Activated CD8-positive, alpha-beta T cell treated with anti-CD3 and anti-CD28 coated beads, Interleukin-2, amount 10 ng/mL, durations not matched to agents 7 days and 5 days (primary cell): ENCODE measurements around the gene FAAP100. TPM values are rescaled to one million over a fixed set of nuclear protein-coding genes. Genes with fewer than 3 reads are reported as not detected.
"Not testable (repeated sequence)": the region's sequence is repeated elsewhere in the genome, so short reads cannot be mapped to it uniquely, and the experiment has no call there.

Experiments
- ATAC-seq: fragments of 150-1000 bp; cut with Tn5 transposase; one replicate; pipeline ENCODE4 v1.10.0; 2021; ENCODE audit warnings: moderate library complexity
- CTCF ChIA-PET: fragments of 350-600 bp; sonication (Branson Sonifier 250); formaldehyde crosslinking; loops from one replicate; lab custom pipeline; 2021; ENCODE audit warnings: antibody characterized with exemption; lab: Charles Lee
- POLR2A ChIA-PET: fragments of 350-600 bp; sonication (Branson Sonifier 250); formaldehyde crosslinking; loops from one replicate; lab custom pipeline; 2021; ENCODE audit warnings: antibody characterized with exemption; lab: Charles Lee
- DNase-seq: peaks from one replicate; pipeline ENCODE4 v3.0.0-alpha.2; 2020
- H3K27ac Mint-ChIP-seq: one replicate; pipeline ENCODE4 v1.8.0; 2021; ENCODE audit warnings: mild to moderate bottlenecking, mixed read lengths
- H3K27me3 Mint-ChIP-seq: one replicate; pipeline ENCODE4 v1.8.0; 2021; ENCODE audit warnings: low read depth, mixed read lengths
- H3K36me3 Mint-ChIP-seq: one replicate; pipeline ENCODE4 v1.8.0; 2021; ENCODE audit warnings: low read depth, mixed read lengths
- H3K4me1 Mint-ChIP-seq: one replicate; pipeline ENCODE4 v1.8.0; 2021; ENCODE audit warnings: low read depth, mixed read lengths
- H3K4me3 Mint-ChIP-seq: one replicate; pipeline ENCODE4 v1.8.0; 2021; ENCODE audit warnings: mild to moderate bottlenecking, mixed read lengths
- H3K9me3 Mint-ChIP-seq: one replicate; pipeline ENCODE4 v1.8.0; 2022; ENCODE audit warnings: mixed read lengths; ENCODE audit not compliant: insufficient read depth
- total RNA-seq, 2 experiments: library from RNA; stranded (reverse); gene quantifications; one replicate each; pipeline ENCODE4 v1.2.3, GENCODE V29; 2021

FAAP100 gene
- total RNA-seq, 2 experiments from 2014 or later = 39.2 to 43.6 TPM

DNA sequence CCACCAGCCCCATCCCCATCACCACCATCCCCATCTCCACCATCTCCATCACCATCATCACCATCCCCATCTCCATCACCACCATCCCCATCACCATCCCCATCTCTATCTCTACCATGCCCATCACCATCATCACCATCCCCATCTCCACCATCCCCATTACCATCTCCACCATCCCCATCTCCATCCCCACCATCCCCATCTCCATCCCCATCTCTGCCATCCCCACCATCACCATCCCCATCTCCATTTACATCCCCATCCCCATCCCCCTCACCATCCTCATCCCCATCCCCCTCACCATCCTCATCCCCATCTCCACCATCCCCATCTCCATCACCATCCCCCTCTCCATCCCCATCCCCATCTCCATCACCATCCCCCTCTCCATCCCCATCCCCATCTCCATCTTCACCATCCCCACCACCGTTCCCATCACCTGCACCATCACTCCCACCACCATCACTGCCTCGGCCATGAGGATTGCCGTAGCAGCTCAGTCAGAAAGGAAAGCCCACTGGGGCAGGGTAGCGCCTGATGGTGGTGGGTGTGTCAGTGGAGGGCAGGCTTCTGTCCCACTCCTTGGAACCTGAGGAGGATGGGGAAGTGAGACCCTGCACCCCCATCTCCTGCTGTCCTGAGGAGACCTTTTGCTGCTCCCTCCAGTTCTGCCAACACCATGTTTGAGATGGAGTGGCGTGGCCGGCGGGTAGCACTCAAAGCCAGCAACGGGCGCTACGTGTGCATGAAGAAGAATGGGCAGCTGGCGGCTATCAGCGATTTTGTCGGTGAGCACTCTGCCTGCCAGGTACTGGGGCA, 16.5 kb downstream of the FAAP100 start:
- CTCF ChIA-PET = no interaction called here

DNA sequence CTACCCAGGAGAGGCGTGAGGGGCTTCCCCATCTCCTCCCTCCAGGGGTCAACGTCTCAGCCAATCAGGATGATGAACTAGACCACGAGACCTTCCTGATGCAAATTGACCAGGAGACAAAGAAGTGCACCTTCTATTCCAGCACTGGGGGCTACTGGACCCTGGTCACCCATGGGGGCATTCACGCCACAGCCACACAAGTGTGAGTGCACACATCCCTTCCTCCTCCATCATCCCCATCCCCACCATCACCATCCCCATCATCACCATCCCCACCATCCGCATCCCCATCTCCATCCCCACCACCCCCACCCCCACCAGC, 17.2 kb downstream of the FAAP100 start:
- ChIA-PET POLR2A (no interaction called here), CTCF (no interaction called here)
- DNase-seq (no peak), ATAC-seq (no peak)
- Mint-ChIP-seq H3K27ac (no peak overlapping the region), H3K9me3 (no peaks in the 10 kb centered on the region), H3K4me1 (peaks cover 4% of the 10 kb centered on the region), H3K4me3 (no peak overlapping the region), H3K36me3 (no peaks in the 10 kb centered on the region), H3K27me3 (peaks cover 12% of the 10 kb centered on the region)

More for the DNA sequence above, 16.5 kb downstream of the FAAP100 start:
- H3K27ac Mint-ChIP-seq = no peak overlapping the region
- H3K9me3 Mint-ChIP-seq = no peaks in the 10 kb centered on the region
- ATAC-seq (no peak), DNase-seq (no peak)
- H3K4me1 Mint-ChIP-seq = peaks cover 4% of the 10 kb centered on the region
- no peak overlapping the region for H3K4me3 Mint-ChIP-seq
- peaks cover 12% of the 10 kb centered on the region for H3K27me3 Mint-ChIP-seq
- POLR2A ChIA-PET = no interaction called here
- no peaks in the 10 kb centered on the region for H3K36me3 Mint-ChIP-seq

DNA sequence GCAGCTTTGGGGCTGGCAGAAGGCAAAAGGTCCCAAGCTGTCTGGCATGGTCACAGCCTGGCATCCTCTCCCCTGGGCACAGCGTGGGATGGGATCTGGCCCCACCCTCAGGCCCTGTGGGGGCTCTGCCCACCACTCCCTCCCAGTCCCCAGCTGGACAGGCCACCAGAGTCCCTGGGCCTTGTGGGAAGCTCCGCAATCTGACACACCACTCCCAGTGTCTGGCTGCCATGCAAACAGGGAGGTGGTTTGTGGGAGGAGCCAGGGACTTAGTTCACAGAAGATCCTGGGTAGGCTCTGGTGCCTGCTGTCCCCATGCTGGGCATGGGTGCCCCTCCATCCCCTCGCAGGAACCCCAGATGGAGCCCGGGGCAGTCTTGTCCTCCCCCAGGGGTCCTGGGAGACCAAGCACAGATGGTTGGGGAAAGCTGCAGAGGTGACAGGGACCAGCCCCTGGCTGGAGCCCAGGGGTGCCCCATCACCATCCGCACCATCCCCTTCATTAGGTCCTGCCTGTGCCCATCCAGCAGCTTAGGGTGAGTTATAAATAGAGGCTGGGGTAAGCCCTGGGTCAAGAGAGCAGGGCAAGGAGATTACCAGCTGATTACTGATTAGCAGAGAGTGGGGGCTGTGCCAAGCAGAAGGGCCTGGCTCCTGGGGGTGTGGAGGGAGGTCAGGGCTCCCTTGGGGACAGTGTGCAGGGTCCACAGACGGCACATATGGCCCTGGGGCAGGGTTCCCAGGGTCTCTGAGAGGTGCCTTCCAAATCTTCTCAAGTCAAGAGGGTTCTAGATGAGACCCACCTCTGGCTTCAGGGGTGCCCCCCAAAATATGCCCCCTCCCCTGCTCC, 17.8 kb downstream of the FAAP100 start:
- peaks cover 4% of the 10 kb centered on the region for H3K4me1 Mint-ChIP-seq
- H3K9me3 Mint-ChIP-seq = no peaks in the 10 kb centered on the region
- ChIA-PET POLR2A (no interaction called here), CTCF (no interaction called here)
- H3K27ac Mint-ChIP-seq = no peak overlapping the region
- DNase-seq (no peak), ATAC-seq (no peak)
- H3K4me3 Mint-ChIP-seq = no peak overlapping the region
- H3K36me3 Mint-ChIP-seq = no peaks in the 10 kb centered on the region
- peaks cover 12% of the 10 kb centered on the region for H3K27me3 Mint-ChIP-seq

DNA sequence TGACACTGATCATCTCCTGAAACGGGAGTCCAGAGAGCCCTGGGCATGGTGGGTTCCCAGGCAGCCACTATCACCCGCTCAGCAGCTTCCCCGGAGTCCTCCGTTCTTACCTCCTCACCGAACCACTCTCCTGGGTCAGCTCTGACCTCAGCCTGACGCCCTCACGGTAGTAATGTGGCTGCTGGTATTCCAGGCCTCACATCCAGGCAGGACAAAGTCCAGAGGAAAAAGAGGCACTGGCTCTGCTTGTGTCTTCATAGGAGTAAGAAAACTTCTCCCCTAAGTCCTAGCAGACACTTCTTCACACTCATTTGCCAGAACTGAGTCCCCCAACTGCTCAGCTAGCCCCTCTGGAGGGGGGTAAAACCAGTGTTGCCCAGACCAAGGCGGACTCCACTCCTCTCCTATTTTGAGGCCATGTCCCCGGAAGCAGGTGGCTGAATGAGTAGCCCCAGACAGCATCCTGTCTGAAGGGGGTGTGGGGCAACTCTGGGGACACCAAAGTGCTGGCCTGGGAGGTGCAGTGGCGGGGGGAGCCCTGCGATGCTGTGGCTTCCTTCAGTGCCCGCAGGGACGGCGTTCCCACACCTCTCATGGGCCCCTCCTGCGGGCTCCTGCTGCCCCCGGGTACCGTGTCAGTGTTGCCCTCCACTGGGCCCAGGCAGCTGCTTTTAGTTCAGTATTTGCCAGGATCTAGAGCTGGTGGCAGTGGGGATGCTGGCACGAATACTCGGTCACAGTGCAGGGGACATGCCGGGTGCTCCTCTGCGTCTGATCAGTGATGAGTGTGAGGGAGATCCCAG, 18.6 kb downstream of the FAAP100 start:
- DNase-seq (no peak), ATAC-seq (no peak)
- Mint-ChIP-seq H3K4me1 (peaks cover 4% of the 10 kb centered on the region), H3K9me3 (no peaks in the 10 kb centered on the region), H3K27me3 (peaks cover 12% of the 10 kb centered on the region), H3K36me3 (no peaks in the 10 kb centered on the region), H3K4me3 (no peak overlapping the region), H3K27ac (no peak overlapping the region)
- CTCF ChIA-PET = no interaction called here
- POLR2A ChIA-PET = no interaction called here

DNA sequence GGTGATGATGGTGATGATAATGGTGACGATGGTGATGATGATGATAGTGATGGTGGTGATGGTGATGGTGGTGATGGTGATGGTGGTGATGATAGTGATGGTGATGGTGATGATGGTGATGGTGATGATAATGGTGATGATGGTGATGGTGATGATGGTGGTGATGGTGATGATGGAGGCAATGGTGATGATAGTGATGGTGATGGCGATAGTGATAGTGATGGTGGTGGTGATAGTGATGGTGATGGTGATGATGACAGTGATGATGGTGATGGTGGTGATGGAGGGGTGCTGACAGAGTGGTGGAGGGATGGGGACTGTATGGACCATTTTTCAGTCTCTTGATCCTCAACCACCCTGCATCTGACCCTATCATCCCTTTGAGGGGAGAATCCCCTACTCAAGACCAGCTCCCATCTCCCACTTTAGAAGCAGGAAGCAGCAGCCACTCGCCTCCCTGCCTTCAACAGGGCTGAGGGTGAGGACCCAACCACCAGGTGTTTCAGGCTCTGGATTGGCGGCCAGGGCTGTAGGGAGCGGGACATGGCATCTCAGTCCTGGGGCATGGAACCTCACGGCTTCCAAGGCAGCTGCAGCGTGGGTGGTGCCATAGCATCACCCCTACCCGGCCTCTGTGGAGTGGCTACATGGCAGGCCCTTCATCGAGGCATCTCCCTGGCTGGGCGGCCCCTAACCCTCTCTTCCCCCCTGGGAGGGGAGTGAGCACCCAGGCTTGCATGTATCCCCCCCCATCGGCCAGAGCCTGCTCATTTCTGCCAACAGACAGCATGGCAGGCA, 19.5 kb downstream of the FAAP100 start:
- ATAC-seq (no peak), DNase-seq (no peak)
- ChIA-PET CTCF (no interaction called here), POLR2A (no interaction called here)
- H3K27me3 Mint-ChIP-seq = peaks cover 12% of the 10 kb centered on the region
- no peaks in the 10 kb centered on the region for H3K9me3 Mint-ChIP-seq
- H3K27ac Mint-ChIP-seq = no peak overlapping the region
- H3K4me1 Mint-ChIP-seq = peaks cover 4% of the 10 kb centered on the region
- H3K36me3 Mint-ChIP-seq = no peaks in the 10 kb centered on the region
- no peak overlapping the region for H3K4me3 Mint-ChIP-seq

DNA sequence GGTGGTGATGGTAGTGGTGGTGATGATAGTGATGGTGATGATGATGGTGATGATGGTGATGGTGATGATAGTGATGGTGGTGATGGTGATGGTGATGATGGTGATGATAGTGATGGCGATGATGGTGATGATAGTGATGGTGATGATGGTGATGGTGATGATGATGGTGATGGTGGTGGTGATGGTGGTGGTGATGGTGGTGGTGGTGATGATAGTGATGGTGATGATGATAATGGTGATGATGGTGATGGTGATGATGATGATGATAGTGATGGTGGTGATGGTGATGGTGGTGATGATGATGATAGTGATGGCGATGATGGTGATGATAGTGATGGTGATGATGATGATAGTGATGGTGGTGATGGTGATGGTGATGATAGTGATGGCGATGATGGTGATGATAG, 20.2 kb downstream of the FAAP100 start:
- POLR2A ChIA-PET, H3K27ac Mint-ChIP-seq, CTCF ChIA-PET, H3K4me3 Mint-ChIP-seq, DNase-seq, H3K36me3 Mint-ChIP-seq, H3K9me3 Mint-ChIP-seq, ATAC-seq, H3K4me1 Mint-ChIP-seq: not testable (repeated sequence)
- H3K27me3 Mint-ChIP-seq = peaks cover 12% of the 10 kb centered on the region

DNA sequence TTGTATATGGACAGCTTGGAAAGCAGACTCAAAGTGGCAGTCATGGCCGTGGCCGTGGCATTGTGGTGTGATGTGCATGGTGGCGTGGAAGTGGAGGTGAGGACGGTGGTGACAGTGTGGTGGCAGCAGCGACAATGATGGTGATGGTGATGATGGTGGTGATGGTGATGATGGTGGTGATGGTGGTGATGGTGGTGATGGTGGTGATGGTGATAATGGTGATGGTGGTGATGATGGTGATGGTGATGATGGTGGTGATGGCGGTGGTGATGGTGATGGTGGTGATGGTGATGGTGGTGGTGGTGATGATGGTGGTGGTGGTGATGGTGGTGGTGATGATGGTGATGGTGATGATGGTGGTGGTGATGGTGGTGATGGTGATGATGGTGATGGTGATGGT, 21.1 kb downstream of the FAAP100 start:
- CTCF ChIA-PET, H3K9me3 Mint-ChIP-seq, DNase-seq, H3K36me3 Mint-ChIP-seq, H3K27me3 Mint-ChIP-seq, ATAC-seq, H3K27ac Mint-ChIP-seq, H3K4me1 Mint-ChIP-seq, H3K4me3 Mint-ChIP-seq, POLR2A ChIA-PET: not testable (repeated sequence)

DNA sequence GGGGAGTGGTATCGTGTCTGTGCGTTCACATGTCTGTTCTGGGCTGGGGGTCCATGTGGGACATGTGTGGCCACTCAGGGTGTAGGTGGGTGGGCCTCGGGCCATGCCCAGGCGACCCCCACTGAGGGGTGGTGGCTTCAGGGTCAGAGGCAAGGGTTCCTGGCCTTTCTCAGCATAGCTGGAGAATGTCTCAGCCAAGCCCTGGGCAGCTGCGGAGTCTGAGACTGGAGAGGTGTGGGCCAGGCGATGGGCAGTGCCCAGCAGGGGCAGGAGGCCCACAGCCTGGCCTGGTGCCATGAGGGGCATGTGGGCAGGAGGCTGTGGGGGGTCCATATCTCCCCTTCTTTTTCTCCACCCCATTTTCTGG, 22.7 kb downstream of the FAAP100 start:
- ATAC-seq (no peak), DNase-seq (no peak)
- Mint-ChIP-seq H3K27ac (no peak overlapping the region), H3K9me3 (no peaks in the 10 kb centered on the region), H3K36me3 (no peaks in the 10 kb centered on the region), H3K27me3 (no peaks in the 10 kb centered on the region), H3K4me3 (no peak overlapping the region), H3K4me1 (peaks cover 4% of the 10 kb centered on the region)
- POLR2A ChIA-PET = no interaction called here
- CTCF ChIA-PET = no interaction called here

DNA sequence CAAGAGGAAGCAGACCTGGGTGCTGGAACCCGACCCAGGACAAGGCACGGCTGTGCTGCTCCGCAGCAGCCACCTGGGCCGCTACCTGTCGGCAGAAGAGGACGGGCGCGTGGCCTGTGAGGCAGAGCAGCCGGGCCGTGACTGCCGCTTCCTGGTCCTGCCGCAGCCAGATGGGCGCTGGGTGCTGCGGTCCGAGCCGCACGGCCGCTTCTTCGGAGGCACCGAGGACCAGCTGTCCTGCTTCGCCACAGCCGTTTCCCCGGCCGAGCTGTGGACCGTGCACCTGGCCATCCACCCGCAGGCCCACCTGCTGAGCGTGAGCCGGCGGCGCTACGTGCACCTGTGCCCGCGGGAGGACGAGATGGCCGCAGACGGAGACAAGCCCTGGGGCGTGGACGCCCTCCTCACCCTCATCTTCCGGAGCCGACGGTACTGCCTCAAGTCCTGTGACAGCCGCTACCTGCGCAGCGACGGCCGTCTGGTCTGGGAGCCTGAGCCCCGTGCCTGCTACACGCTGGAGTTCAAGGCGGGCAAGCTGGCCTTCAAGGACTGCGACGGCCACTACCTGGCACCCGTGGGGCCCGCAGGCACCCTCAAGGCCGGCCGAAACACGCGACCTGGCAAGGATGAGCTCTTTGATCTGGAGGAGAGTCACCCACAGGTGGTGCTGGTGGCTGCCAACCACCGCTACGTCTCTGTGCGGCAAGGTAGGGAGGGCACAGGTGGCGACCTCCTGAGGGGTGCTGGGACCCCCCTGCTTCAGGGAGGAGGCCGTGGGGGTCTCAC, 23.3 kb downstream of the FAAP100 start:
- Mint-ChIP-seq H3K4me1 (peaks cover 4% of the 10 kb centered on the region), H3K4me3 (no peak overlapping the region), H3K36me3 (no peaks in the 10 kb centered on the region), H3K9me3 (no peaks in the 10 kb centered on the region), H3K27ac (no peak overlapping the region), H3K27me3 (no peaks in the 10 kb centered on the region)
- DNase-seq = no peak
- ChIA-PET POLR2A (no interaction called here), CTCF (no interaction called here)
- ATAC-seq = no peak

DNA sequence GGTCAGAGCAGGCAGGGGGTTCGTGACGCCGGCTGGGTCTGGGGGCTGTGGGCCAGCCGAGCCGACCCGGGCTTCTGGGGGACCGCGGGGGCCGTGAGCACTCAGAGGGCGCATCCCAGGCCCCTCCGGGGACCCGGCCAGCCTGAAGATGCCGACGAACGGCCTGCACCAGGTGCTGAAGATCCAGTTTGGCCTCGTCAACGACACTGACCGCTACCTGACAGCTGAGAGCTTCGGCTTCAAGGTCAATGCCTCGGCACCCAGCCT, 23.8 kb downstream of the FAAP100 start:
- no peak for DNase-seq
- POLR2A ChIA-PET = no interaction called here
- H3K36me3 Mint-ChIP-seq = no peaks in the 10 kb centered on the region

More for the DNA sequence above, 23.8 kb downstream of the FAAP100 start:
- CTCF ChIA-PET = no interaction called here
- H3K27me3 Mint-ChIP-seq = no peaks in the 10 kb centered on the region
- no peak for ATAC-seq
- peaks cover under 1% of the 10 kb centered on the region for H3K4me1 Mint-ChIP-seq
- no peak overlapping the region for H3K27ac Mint-ChIP-seq
- H3K4me3 Mint-ChIP-seq = no peak overlapping the region
- no peaks in the 10 kb centered on the region for H3K9me3 Mint-ChIP-seq
